ENCODE results near the gene GUF1.

The GUF1 gene

GRCh38 chr4:44678094-44679041 lies at the start of gene GUF1:
Gene GUF1, plus strand, starts transcription at chr4:44678420. Its CDS starts 203 bp downstream, at chr4:44678623.
- DNase-seq (ENCODE audit: low spot score): peak; percentile 89

GRCh38 chr4:44629280-44629866 lies 48.8 kb upstream of the GUF1 start:
- DNase-seq (ENCODE audit: low spot score): peak; percentile 66

GRCh38 chr4:44632089-44632488 lies 46.1 kb upstream of the GUF1 start:
- no peak for DNase-seq (ENCODE audit: low spot score)

- no peak for DNase-seq (ENCODE audit: low spot score)
Observed at GRCh38 chr4:44632733-44633132, 45.5 kb upstream of the GUF1 start.

- no peak for DNase-seq (ENCODE audit: low spot score)
Observed at GRCh38 chr4:44638091-44638490, 40.1 kb upstream of the GUF1 start.

- no peak for DNase-seq (ENCODE audit: low spot score)
Observed at GRCh38 chr4:44646151-44646550, 32.1 kb upstream of the GUF1 start.

GRCh38 chr4:44651425-44651824 lies 26.8 kb upstream of the GUF1 start, which contains the start of gene YIPF7:
Gene YIPF7, minus strand, starts transcription at chr4:44651625. Its CDS starts 1,525 bp downstream, at chr4:44650100.
- no peak for DNase-seq (ENCODE audit: low spot score)

- DNase-seq (ENCODE audit: low spot score): no peak
Observed at GRCh38 chr4:44652002-44652401, 26.2 kb upstream of the GUF1 start.

- no peak for DNase-seq (ENCODE audit: low spot score)
Observed at GRCh38 chr4:44660396-44660795, 17.8 kb upstream of the GUF1 start.

GRCh38 chr4:44661940-44662622 lies 16.1 kb upstream of the GUF1 start:
- DNase-seq (ENCODE audit: low spot score): no peak

GRCh38 chr4:44662623-44663005 lies 15.6 kb upstream of the GUF1 start:
- no peak for DNase-seq (ENCODE audit: low spot score)

GRCh38 chr4:44663539-44664263 lies 14.5 kb upstream of the GUF1 start:
- DNase-seq (ENCODE audit: low spot score): no peak

- no peak for DNase-seq (ENCODE audit: low spot score)
Observed at GRCh38 chr4:44668526-44668925, 9.7 kb upstream of the GUF1 start.

- DNase-seq (ENCODE audit: low spot score): no peak
Observed at GRCh38 chr4:44670506-44671199, 7.6 kb upstream of the GUF1 start.

GRCh38 chr4:44671636-44672035 lies 6.6 kb upstream of the GUF1 start:
- no peak for DNase-seq (ENCODE audit: low spot score)

GRCh38 chr4:44674471-44674870 lies 3.7 kb upstream of the GUF1 start:
- no peak for DNase-seq (ENCODE audit: low spot score)

GRCh38 chr4:44675366-44675765 lies 2.9 kb upstream of the GUF1 start:
- DNase-seq (ENCODE audit: low spot score): no peak

GRCh38 chr4:44679060-44679459 lies 840 bp downstream of the GUF1 start:
- DNase-seq (ENCODE audit: low spot score): peak; percentile 8

- no peak for DNase-seq (ENCODE audit: low spot score)
Observed at GRCh38 chr4:44684648-44685047, 6.4 kb downstream of the GUF1 start.

GRCh38 chr4:44700427-44700826 lies 22.2 kb downstream of the GUF1 start:
- no peak for DNase-seq (ENCODE audit: low spot score)

GRCh38 chr4:44701037-44701436 lies 22.8 kb downstream of the GUF1 start:
- no peak for DNase-seq (ENCODE audit: low spot score)
